GM18499 (cell line): ENCODE data around the gene POLR1H.

Experiments used
- ATAC-seq: cut with Tn5 transposase; IDR thresholded peaks from one replicate; pipeline ENCODE4 v1.9.1; 2021; ENCODE audit warnings: moderate number of reproducible peaks; ENCODE audit not compliant: insufficient read depth, unreplicated experiment

The POLR1H gene

DNA sequence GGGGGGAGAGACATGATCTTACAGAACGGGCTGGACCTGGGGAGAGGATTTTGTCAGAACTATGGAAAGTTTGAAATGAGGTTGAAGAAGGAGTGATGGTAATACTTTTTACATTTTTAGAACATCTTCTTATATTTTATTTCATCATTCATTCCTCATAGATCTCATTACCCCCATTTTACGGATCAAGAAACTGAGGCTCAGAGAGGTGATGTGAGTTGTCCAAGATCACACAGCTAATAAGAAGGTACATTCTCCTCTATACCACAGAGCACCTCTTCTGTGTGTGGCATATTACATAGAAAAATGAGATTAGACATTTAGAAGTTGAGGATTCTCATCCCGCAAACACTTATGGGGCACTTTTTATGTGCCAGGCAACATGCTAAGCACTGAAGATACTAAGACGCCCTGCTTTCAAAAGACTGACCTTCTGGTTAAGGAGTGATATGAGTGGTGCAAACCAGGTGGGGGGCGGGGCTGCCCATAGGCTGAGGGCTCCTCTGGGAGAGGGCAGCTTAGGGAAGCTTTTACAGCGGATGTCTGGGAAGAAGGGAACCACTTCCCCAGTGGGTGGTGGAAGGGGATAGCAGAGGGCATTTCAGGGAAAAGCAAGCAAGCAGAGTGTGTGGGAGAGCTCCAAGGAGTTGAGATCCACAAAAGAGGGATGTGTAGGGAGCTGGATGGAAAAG lies 31.9 kb downstream of the POLR1H start:
- ATAC-seq = no peak

DNA sequence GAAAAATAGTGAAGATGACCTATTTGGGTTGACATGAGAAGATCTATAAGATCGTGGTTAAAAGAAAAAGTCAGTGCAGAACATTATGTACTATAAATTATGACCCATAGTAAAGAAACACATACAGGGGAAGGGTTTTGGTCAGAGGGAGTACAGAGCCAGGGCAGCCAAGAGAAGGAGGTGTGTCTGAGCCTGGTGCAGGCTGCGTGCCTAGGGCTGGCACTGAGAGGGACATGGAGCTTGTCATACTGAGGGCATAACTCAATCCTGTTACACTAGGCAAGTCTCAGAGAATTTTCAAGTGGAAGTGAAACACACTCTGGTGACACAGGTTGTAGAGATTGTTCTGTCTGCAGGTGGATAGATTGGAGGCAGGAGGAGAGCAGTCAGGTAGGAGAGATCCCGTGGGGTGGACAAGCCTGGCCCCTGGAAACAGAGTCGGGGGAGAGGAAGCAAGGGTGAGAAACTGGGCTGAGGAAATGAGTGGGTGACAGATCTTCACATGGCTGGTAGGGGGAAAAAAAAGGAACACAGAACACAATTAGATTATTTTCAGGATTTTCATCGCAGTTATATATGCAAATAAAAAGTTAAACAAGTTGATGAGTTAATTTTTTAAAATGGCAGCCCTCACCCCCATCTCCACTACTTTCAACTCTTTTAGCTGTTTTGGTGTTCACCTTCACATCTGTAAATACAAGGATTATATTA lies 33.0 kb downstream of the POLR1H start:
- no peak for ATAC-seq

DNA sequence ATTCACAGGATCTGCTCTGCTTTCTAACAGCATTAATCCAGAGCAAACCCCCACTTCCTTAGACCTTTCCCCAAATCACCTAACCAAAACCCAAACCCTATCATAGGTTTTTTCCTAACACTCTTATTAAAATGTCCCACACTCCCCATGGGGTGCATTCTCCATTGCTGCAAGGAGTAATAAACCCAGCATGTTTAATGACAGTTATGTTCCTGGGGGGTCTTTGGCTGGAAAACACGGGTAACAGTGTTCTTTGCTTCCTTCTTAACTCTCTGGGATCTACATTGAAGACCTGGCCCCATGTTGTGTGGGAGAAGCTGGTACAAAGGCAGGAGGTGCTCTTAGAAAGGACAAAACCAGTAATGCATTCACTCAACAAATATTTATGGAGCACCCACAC lies 35.8 kb downstream of the POLR1H start:
- no peak for ATAC-seq

DNA sequence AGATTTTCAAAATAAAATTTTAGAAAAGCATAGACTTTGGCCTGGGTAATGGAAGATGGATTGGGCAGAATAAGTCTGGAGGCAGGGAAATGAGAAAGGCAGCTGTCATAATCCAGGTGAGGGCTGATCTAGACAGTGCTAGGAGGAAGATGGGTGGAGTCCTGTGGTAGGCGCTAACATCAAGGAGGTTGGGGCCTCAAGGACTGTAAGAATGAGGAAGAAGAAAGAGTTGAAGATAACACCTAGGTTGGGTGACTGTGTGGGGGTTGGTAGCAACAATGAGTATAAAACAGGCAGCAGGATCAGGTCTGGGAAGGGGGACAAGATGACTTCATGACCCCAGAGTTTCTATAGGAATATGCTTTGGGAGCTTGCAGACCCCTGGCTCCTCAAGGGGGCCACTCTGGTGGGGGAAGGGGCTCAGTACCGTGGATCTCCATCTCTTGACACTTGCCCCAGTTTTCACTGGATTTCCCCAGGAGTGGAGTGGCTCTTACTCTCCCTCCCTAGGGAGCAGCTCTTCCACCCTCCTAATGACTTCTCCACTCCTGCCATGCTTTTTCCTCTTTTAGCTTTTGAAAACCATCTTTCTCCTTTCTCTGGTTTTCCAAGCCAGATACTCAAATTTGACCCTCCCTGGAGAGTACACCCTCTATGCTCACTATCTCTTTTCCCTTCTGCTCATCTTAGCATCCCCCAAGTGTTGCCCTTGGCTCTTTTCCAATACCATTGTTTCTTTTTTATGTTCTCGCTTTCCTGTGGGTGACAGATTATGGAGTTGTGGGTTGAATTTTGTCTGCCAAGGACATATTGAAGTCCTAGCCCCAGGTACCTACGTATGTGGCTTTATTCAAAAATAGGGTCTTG lies 37.1 kb downstream of the POLR1H start:
- no peak for ATAC-seq

DNA sequence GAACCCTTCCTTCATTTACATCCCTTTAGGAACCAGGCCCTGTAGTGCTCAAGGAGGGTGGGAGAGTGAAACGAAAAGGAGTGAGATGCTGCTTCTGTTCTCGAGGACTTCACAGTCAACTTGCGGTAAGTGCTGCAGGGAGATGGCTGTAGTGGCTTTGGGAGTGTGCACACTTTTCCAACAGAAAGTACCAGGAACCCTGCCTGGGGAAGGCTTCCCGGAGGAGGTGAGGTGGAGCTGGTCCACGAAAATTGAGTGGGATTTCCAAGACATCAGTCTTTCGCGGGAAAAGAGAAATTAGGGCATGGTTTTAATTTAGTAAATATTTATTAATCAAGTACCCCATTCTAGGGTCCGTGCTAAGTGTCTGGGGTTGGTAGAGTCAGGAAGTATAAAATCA lies 39.1 kb downstream of the POLR1H start:
- ATAC-seq = no peak

DNA sequence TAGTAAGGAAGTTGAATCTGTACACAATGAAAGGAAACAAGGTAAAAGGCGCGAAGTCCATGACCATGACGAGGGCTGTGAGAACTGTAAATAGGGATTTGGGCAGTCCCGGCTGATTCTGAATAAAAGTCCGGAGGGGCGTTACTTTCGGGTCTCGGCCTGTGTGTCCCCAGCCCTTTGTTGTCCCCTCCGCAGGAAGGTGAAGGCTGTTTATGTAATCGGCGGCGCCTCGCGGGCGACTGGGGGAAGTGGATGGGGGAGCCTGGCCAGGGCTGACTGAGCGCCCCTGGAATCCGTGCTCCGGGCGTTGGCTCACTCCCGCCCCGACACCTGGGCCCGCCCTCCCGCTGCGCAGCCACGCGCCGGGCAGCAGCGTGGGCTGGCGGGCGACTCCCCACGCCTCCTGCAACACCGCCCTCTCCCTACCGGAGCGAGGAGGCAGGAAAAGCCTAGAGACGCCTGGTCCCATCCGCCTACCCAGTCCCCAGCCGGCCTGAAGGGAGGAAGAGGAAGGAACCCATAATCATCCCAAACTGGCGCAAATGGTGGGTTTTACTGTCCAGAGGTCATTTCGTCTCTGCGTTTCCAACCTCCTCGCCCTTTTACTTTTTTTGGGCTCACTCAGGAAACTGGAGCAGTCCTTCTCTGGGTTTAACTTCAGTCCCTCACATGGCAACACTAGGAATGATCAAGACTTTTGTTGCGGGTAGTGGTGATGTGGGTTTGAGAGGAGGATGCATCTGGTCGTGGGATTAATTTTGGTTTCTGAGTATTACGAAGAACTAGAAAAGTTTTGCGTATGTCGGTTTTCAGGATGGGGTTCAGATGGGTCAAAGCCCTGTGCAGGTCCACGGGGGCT lies 39.7 kb downstream of the POLR1H start:
- ATAC-seq = no peak

DNA sequence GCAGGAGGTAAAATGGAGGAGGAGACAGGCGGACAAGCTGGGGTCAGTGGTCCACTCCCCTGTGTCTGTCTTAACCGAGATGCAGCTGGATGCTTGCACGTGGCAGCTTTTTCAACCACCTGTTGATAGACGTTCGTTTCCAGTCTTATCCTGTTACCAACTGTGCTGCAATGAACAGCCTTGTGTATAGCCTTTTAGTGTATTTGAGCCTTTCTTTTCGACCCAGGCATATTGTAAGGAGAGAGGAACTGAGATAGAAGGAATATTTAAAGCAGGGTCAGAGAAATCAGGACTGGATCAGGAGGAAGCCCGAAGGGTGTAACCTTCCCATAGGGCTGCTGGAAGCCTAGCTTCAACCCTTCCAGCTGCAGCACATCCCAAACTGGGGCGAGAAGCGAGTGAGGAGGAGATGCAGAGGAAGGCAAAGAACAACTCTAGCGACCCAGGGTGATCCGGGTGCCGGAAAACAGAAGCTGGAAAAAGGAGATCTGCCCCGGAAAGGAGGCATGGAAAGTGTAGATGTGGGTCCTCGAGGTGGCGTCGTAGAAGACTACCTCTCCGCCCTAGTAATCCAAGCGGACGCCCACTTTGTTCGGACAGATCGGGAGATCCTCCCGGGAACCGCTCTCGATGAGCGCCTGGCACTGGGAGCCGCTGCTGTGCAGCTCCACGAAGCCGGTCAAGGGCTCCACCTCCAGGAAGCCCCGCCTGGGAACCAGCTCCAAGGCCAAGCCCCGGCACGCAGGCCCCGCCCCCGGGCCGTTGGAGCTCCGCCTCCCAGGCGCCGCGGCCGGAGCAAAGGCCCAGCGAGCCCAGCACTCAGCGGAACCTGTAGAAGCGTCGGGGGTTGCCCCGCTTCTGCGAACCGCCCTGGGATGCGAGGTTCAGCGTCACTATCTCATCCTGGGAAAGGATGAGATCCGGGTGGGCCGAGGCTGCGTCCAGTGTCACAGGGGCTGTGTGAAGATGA lies 40.7 kb downstream of the POLR1H start:
- no peak for ATAC-seq

DNA sequence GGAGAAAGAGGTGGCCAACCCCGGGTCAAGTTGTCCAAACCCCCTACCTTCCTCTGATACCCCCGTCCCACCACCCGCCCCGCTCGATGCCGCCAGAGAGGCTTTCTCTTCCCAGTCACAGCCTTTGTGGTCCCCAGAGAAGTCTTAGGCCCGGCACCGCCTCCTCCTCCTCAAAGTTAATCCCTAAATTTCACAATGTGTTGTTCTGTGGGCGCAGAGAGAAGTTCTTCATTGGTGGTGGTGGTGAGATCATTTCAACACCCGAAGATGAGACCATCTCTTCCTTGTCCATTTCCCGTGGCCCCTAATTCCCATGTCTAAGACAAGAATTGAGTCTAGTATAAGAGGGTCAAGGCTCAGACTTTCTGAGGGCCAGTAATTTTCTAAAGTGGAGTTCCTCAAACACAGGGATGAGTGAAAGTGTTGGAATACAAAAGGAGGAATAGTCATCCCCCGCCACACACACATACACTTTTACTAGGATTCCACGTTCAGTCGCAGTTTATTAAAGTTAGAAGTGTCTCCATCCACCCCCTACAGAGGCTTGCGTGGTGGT lies 41.4 kb downstream of the POLR1H start:
- no peak for ATAC-seq

DNA sequence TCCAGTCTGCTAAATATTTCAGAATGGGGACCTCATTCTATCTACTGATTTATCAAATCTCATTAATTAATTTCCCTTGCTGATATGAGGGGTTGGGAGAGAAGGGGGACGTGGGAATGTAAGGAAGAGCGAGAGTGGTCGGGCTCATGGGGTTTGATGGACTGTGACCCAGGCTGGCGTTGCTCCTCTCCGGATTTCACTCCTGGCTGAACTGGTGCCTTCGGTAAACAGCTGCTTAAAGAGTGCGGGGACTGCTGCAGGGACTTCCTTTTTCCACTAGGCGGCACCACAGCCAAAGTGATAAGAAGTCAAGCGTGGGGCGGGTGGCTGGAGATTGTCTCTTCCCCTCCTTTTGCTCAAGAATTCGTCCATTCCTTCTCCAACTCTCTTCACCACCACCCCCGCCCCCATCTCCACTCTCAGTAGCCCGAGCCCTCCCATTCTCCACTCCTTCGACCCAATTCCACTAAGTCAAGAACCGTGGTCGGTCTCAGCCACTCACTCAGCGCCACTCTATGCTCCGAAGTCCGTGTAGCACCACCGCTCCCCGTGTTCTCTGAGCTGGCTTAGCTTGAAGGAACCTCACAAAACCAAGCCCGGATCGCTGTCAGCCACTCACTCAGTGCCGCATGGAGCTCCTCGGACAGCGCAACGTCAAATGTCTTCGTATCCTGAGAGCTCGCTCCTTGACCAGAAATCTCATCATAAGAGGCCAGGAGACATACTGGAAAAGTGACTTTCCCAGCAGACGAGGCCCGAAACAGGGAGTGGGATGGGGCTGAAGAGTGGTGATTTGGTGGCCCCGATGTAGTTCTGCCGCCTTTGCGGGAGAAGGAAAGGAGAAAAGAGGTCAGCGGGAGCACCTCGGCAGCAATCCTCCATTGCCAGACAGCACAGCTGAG lies 42.2 kb downstream of the POLR1H start:
- ATAC-seq = no peak

DNA sequence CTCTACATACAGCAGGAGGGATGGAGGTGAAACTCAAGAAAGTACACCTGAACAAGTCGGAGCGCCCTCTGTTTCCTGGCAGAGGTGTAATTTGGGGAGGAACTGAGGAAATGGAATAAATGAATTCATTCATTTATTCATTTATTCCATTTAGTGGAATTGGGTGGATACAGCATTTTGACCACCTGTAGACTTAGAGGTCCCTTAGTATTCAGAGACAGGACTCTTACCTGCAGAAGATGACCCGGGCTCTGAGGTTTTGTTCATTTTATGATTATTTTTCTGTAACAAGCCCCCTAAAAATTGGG lies 42.8 kb downstream of the POLR1H start:
- ATAC-seq = no peak

DNA sequence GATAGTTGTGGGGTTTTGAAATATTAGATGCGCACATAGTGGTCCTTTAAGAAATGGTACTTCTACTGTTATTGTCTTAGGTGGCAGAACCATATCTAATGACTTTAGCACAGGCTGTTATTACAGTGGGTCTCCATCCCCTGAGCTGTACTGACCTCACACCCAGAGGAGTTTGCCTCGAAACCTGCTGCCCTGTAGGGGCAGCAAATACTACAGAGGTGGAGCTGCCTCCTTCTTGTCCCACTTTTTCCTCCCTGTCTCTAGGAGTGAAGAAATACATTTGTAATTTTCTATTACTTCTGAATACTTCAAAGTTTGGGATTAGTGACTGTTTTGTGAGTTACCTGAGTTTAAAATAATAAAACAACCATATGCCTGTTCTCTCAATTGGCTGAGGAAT lies 43.6 kb downstream of the POLR1H start:
- ATAC-seq = no peak

DNA sequence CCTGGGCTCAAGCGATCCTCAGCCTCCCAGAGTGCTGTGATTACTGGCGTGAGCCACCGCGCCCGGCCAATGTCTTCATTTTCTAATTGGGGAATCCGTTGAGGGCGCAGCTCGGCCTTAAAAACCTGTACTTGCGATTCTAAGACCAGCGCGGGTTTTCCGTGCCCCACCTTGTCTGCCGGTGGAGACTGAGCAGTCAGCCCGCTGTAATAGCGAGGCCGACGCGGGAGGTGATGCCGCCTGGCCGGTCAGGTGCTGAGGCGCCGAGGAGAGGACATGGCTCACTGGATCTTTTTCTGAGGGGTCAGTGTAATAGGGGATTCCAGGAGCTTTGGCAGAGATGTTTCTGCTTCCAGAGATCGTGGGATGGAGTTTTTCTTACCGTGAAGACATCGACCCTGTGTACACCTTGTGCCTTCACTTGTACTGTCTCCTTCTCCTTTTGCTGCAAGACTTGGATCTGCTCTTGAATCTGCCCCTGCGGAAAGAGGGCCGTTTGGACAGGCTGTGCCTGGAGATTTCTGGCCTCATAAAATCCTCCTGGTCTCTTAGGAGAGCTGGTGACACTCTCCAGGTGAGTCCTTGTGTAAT lies 50.3 kb downstream of the POLR1H start:
- no peak for ATAC-seq

DNA sequence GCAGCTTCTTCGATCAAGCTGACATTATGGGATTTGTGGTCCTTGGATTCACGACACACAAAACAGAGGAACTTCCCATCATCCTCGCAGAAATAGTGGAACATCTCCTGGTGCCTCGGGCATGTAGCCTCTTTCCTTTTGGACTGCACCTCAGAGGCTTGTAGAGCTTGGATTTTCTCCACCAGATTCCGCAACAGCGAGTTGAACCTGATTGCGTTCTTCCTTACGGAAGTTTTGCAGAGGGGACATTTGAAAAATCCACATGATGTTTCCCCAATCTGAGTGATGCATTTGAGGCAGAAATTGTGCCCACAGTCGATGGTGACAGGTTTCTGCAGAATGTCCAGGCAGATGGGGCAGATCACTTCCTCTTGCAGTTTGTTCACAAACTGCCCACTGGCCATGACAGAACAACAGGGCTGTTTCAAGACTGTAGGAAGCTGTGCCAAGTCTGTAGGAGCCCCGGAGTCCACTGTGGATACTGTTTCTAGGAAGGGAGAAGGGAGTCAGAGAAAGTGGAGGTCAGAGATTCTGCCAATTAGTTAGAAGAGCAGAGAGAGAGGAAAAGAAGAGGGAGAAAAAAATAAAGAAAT lies 51.4 kb downstream of the POLR1H start:
- ATAC-seq = no peak

DNA sequence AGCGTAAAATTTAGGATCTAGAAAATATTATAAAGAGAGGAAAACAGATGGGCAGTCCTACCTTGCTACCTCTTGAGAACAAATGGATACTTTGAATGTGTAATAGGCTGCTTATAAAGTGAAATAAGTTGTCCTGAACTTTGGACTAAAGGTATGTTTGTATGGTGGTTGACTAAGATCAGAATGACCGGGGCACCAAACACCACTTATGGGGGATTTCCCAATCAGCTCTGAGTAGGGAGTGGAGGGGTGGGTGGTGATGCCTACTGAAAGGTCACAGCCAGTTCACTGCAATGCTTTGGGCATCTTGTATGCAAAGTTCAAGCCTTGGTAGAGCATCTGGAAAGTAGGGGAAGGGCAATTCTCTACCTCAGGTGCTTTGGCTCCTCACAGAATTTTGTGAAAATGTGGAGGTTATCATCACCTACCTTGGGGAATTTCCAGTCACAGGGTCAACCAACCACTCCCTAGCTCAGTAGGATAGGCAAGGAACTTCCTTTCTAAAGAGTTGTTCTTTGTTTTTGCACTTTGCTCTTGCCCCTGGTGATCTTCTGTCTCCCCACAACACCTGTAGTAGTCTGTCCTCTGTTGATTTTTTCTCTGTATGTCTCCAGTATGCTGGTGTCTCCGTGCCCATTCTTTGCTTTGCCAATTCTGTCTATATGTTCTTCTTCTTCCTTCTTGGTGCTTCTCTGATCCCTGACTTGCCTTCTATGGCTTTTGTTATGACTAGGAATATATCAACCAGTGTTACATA lies 52.1 kb downstream of the POLR1H start, which contains the start of gene TRIM31:
TRIM31 (minus strand) TSS at position 88 of the 757 bp plus-strand sequence. CDS start 285 bp downstream, outside the sequence.
- no peak for ATAC-seq

DNA sequence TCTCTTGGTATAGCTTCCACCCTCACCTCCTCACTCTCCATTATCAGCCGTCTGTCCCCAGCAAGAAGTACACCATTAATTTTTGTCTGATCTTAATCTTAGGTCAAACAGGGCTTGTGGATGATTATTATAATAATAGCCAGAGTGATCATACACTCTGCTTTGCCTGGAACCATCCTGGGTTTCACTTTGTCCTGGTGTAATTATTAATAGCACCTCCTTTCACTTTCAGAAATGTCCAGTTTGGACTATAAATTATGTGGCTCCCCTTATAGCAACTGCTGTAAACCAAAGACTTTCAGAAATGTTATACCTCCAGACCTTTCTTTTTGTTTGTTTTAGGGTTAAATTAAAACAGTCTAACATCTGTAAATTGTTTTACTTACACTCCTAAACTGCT lies 52.8 kb downstream of the POLR1H start:
- no peak for ATAC-seq
